H4 (cell line): Measurements from ENCODE around the gene ST3GAL4. TPM values are rescaled to one million over a fixed set of nuclear protein-coding genes. Genes with fewer than 3 reads are reported as not detected.
"Not testable (repeated sequence)": the region's sequence is repeated elsewhere in the genome, so short reads cannot be mapped to it uniquely, and the experiment has no call there.

ENCODE experiments used
- DNase-seq: peaks from one replicate; pipeline ENCODE4 v3.0.0-alpha.2; 2015; ENCODE audit warnings: low spot score
- total RNA-seq: library from RNA; depleted of rRNA; stranded (reverse); fragments of >200 nt; shearing (Covaris generic); gene quantifications from 2 replicates; pipeline ENCODE4 v1.2.3, GENCODE V29; 2014

ST3GAL4 gene
- total RNA-seq, 1 experiment from 2014 or later: 55.9 TPM

- DNase-seq: not testable (repeated sequence)
Measured at GRCh38 chr11:126364735-126365134, 9.2 kb downstream of the ST3GAL4 start.

GRCh38 chr11:126365508-126365907 lies 10.0 kb downstream of the ST3GAL4 start:
- not testable (repeated sequence) for DNase-seq

DNA sequence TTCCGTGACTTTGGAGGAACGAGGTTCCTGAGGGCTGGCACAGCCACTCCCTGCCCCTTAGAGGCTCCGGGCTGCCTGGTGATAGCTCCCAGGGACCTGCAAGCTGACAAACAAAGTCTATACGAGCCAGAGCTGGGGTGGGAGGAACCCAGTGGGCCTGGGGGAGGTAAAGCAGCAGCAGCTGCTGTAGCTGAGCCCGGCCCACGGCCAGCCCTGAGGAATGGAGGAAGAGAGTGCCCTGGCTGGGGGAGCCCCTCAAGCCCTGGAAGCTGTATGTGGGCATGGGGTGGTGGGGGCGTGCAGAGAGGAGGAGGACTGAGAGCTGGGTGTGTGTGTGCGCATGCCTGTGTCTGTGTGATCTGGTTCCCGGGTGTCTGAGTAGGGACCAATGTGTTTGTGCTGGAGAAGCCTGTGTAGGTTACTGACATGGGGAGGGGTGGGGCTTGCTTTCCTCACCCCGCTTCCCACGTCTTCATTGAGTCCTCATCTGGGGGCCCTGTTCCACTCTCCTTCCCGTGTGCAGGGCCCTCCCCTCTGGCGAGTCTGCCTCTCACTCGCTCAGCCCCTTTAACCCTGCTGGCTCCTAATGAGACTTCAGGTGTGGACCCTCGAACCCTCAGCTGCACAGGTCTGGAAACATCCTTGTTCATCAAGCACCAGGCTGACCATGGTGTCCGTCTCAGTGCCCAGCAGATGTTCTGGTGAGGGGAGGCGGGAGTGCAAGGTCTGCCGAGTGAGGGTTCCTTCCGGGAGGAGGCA lies 10.8 kb downstream of the ST3GAL4 start:
- DNase-seq: no peak

GRCh38 chr11:126366823-126367654 lies 11.6 kb downstream of the ST3GAL4 start:
- not testable (repeated sequence) for DNase-seq

GRCh38 chr11:126367806-126368205 lies 12.3 kb downstream of the ST3GAL4 start:
- not testable (repeated sequence) for DNase-seq

- DNase-seq: not testable (repeated sequence)
Measured at GRCh38 chr11:126368336-126369119, 13.0 kb downstream of the ST3GAL4 start.

DNA sequence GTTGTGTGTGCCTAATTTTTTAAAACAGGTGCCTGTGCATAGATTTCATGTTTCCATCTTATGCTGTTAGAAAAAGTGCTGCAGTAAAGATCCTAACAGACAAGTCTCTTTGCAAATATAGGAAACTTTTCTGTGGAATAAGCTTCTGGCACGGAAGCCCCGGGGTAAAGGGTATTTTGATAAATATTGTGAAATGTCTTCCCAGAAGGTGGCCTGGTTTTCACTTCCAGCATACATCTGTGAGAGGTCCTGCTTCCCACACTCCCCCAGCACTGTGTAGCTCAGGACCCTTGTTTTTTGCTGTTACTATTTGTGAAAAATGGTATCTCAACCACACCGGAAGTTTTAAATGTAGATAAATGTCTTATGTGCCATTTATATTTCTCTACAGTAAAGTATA lies 14.5 kb downstream of the ST3GAL4 start:
- no peak for DNase-seq

DNA sequence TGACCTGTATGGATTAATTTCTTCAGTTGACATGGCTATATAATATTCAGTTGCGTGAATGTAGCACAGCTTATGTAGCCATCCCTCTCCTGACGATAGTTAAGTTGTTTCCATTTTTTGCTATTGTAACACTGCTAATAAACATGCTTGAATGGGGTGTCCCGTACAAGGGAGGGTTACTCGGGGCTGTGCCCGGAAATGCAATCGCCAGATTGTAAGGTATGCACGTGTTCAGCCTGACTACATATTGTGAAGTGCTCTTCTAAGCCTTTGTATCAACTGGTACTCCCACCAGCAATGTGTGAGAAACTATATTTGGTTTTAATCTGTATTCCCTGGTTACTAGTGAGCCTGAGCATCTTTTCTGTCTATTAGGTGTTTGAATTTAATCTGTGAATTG lies 16.1 kb downstream of the ST3GAL4 start:
- DNase-seq: no peak

- DNase-seq: not testable (repeated sequence)
Measured at GRCh38 chr11:126373389-126374066, 18.0 kb downstream of the ST3GAL4 start.

DNA sequence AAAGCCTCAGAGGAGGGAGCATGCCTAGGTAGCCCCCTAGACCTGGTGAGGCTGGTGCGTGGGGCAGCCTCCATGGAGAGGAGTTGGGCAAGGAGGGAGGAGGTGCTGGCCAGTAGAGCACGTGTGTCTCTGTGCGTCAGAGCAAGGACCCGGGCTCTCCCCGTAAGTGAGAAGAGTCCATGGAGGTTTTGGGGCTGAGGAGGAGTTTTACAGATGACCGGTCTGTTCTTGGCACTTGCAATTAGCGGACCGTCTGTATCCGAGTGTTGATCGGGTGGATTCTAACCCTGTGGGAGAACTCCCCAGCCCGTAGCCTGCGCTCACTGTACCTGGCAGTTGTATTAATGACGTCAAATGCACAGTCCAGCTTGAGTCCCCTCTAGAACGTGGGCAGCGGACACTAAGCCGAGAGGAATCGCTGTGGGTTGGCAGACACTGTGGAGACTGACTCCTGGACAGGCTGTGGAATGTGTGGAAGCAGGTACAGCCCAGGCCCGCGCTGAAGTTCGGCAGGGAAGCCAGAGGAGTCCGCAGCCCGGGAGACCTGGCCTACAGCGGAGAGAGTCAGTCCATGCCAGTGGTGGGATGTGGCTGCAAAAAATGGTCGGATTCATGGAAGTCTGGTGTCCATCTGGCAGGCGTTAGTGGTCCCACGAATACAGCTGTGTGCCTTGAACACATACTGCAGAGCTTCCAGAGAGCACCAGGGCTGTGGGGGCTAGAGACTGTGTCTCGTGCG lies 19.2 kb downstream of the ST3GAL4 start:
- DNase-seq: not testable (repeated sequence)

- peak; percentile 26 for DNase-seq
Measured at GRCh38 chr11:126375726-126376125, 20.2 kb downstream of the ST3GAL4 start.

- no peak for DNase-seq
Measured at GRCh38 chr11:126378763-126379162, 23.3 kb downstream of the ST3GAL4 start.

- DNase-seq: no peak
Measured at GRCh38 chr11:126380909-126381308, 25.4 kb downstream of the ST3GAL4 start.

DNA sequence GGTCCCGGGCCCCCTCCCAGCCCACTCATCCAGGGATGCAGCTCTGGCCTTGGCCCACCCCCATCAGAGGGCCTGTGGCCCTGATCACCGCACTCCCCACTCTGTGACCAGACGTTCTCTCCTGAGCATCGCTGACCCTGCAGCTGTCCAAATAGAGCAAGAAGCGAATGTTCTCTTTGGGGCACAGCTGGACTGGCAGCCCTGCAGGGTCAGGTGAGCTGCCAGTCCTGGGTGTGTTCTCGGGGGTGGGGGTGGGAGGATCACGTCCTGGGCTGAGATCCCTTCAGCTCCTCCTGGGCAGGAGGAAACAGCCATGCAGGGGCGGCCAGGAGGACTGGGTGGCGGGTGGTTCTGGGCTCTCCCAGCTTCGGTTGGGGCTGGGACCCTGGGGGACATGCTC lies 26.5 kb downstream of the ST3GAL4 start:
- not testable (repeated sequence) for DNase-seq

DNA sequence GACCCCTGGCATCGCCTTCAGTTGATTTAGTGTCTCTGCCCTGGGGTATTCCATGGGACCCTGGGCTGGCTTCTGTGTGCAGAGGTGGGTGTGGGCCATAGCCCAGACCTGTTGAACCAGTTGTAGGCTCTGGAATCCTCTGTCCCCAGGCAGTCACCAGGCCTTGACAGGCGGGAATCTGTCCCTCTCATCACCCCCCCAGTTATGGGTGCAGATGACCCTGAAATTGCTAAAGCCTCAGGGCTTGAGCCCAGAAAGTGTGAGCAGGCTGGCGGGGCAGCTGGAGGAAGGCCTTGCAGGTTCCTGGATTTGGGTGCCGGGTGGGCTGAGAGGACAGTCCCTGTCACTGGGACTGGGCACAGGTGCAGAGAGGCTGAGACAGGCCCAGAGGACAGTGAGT lies 27.2 kb downstream of the ST3GAL4 start:
- not testable (repeated sequence) for DNase-seq

DNA sequence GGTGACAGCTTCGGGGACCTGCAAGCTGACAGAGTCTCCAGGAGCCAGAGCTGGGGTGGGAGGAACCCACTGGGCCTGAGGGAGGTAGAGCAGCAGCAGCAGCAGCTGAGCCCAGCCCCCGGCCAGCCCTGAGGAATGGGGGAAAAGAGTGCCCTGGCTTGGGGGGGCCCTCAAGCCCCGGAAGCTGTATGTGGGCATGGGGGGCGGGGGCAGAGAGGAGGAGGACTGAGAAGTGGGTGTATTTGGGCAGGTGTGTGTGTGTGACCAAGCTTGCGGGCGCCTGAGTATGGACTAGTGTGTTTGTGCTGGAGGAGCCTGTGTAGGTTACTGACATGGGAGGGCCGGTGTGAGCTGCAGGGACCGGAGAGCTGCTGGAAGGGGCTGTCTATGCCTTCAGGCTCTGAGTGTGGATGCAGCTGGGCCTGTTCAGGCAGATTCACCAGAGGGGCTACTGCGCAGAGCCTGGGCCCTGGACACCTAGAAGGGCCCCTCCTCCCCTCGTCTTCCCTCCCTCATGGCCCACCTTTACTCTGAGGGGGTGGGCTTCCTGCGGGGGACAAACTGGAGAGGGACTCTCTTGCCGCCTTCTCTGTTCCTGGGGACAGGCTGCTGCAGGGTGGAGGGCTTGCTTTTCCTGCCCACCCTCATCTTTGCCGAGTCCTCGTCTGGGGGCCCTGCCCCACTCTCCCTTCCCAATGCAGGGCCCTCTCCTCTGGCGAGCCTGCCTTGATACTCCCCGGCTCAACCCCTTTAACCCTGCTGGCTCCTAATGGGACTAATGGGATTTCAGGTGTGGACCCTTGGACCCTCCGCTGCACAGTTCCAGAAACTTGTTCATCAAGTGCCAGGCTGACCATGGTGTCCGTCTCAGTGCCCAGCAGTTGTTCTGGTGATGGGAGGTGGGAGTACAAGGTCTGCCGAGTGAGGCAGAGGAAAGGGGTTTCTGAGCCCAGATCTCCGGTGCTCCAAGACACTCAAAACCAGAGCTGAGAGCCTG lies 28.2 kb downstream of the ST3GAL4 start:
- DNase-seq: no peak

DNA sequence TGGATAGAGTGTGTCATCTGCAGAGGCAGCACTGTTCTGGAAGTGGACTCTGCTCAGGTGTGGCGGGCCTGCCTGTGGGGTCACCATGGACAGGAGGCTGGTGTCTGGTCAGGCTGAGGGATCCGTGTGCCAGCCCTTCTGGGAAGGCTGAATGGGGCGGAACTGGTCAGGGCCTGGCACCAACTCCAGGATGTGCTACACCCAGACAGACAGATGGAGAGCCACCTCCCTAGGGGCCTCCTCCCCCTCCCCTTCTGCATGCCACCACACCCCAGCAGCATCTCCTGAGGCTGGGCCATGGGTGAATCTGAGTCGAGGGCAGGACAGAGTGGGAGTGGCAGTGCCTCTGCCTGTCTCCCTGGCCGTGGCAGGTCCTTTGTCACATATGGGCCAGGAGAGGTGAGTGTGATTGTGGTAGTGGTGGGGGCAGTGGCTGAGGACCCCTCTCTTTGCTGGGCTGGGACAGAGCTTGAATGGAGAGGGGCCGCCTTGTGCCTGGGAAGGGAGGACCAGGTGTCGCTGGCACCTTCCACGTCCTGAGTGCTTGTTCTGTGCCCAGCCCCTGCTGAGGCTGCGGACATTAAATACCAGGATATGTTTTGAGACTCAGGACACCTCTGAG lies 29.1 kb downstream of the ST3GAL4 start:
- DNase-seq: no peak

- no peak for DNase-seq
Measured at GRCh38 chr11:126385991-126386728, 30.7 kb downstream of the ST3GAL4 start.
